WTC11 (cell line): ENCODE results near the gene OLFM4. TPM values are rescaled to one million over a fixed set of nuclear protein-coding genes. Genes with fewer than 3 reads are reported as not detected.

Experiments used
- ATAC-seq: fragments of 200-7000 bp; cut with Tn5 transposase; 2 replicates; pipeline ENCODE4 v1.10.0; 2021; ENCODE audit warnings: mild to moderate bottlenecking, moderate library complexity
- CTCF ChIA-PET: fragments of 300-600 bp; sonication (Branson Sonifier 250); formaldehyde crosslinking; loops from one replicate; lab custom pipeline; 2021; ENCODE audit warnings: antibody characterized with exemption; lab: Charles Lee
- POLR2A ChIA-PET: fragments of 350-600 bp; sonication (Branson Sonifier 250); formaldehyde crosslinking; loops from one replicate; lab custom pipeline; 2021; ENCODE audit warnings: antibody characterized with exemption; lab: Charles Lee
- DNase-seq: peaks from one replicate; pipeline ENCODE4 v3.0.0; 2021; ENCODE audit warnings: low spot score
- H3K27ac Mint-ChIP-seq: 2 replicates; pipeline ENCODE4 v1.8.0; 2021; ENCODE audit warnings: mixed read lengths
- H3K27me3 Mint-ChIP-seq: 2 replicates; pipeline ENCODE4 v1.8.0; 2021; ENCODE audit warnings: low read depth, mild to moderate bottlenecking, moderate library complexity, mixed read lengths
- H3K36me3 Mint-ChIP-seq: 2 replicates; pipeline ENCODE4 v1.8.0; 2021; ENCODE audit warnings: mixed read lengths
- H3K4me1 Mint-ChIP-seq: 2 replicates; pipeline ENCODE4 v1.8.0; 2022; ENCODE audit warnings: mixed read lengths
- H3K4me3 Mint-ChIP-seq: 2 replicates; pipeline ENCODE4 v1.8.0; 2021; ENCODE audit warnings: mild to moderate bottlenecking, moderate library complexity, mixed read lengths
- H3K9me3 Mint-ChIP-seq: 2 replicates; pipeline ENCODE4 v1.8.0; 2021; ENCODE audit warnings: mixed read lengths
- ATF2 ChIP-seq: sonication (generic); formaldehyde crosslinking; IDR thresholded peaks from 2 replicates; pipeline ENCODE4 v1.8.1; 2022; ENCODE audit warnings: low read depth, missing genetic modification reagents, borderline replicate concordance
- ATF6 ChIP-seq: sonication (generic); formaldehyde crosslinking; IDR thresholded peaks from 2 replicates; pipeline ENCODE4 v1.8.1; 2023; ENCODE audit warnings: mild to moderate bottlenecking, missing genetic modification reagents
- HMGXB4 ChIP-seq: sonication (generic); formaldehyde crosslinking; IDR thresholded peaks from 2 replicates; pipeline ENCODE4 v1.8.1; 2023; ENCODE audit warnings: mild to moderate bottlenecking, moderate library complexity, missing genetic modification reagents
- KAT7 ChIP-seq: sonication (generic); formaldehyde crosslinking; IDR thresholded peaks from 2 replicates; pipeline ENCODE4 v1.8.1; 2023; ENCODE audit warnings: missing genetic modification reagents, mild to moderate bottlenecking, borderline replicate concordance
- NR2C2 ChIP-seq: sonication (generic); formaldehyde crosslinking; IDR thresholded peaks from 2 replicates; pipeline ENCODE4 v1.8.0; 2022; ENCODE audit warnings: mild to moderate bottlenecking, missing genetic modification reagents
- NR3C1 ChIP-seq: sonication (generic); formaldehyde crosslinking; conservative IDR thresholded peaks from 2 replicates; pipeline ENCODE4 v1.8.1; 2023; ENCODE audit warnings: low read depth, mild to moderate bottlenecking, missing genetic modification reagents
- OVOL2 ChIP-seq: fragments of 250-450 bp; sonication (Bioruptor Pico); IDR thresholded peaks from 2 replicates; pipeline ENCODE4 v1.9.0; 2021; ENCODE audit warnings: mild to moderate bottlenecking, borderline replicate concordance
- PRRX2 ChIP-seq: fragments of 250-450 bp; sonication (Bioruptor Pico); IDR thresholded peaks from 2 replicates; pipeline ENCODE4 v1.8.0; 2021; ENCODE audit warnings: mild to moderate bottlenecking
- SMAD4 ChIP-seq: sonication (generic); formaldehyde crosslinking; IDR thresholded peaks from 2 replicates; pipeline ENCODE4 v1.8.0; 2022; ENCODE audit warnings: mild to moderate bottlenecking, missing genetic modification reagents
- TCF7 ChIP-seq: sonication (generic); formaldehyde crosslinking; IDR thresholded peaks from 2 replicates; pipeline ENCODE4 v1.8.0; 2022; ENCODE audit warnings: mild to moderate bottlenecking, low read depth, missing genetic modification reagents, moderate library complexity
- ZBTB21 ChIP-seq: sonication (generic); formaldehyde crosslinking; IDR thresholded peaks from 2 replicates; pipeline ENCODE4 v1.8.1; 2023; ENCODE audit warnings: mild to moderate bottlenecking, missing genetic modification reagents, borderline replicate concordance
- ZNF263 ChIP-seq: sonication (generic); formaldehyde crosslinking; IDR thresholded peaks from 2 replicates; pipeline ENCODE4 v1.8.1; 2022; ENCODE audit warnings: low read depth, mild to moderate bottlenecking, moderate library complexity, missing genetic modification reagents
- ZNF281 ChIP-seq: sonication (generic); formaldehyde crosslinking; IDR thresholded peaks from 2 replicates; pipeline ENCODE4 v1.8.0; 2023; ENCODE audit warnings: mild to moderate bottlenecking, missing genetic modification reagents
- total RNA-seq: library from RNA; stranded (reverse); gene quantifications from 3 replicates; pipeline ENCODE4 v1.2.3, GENCODE V29; 2021
- TF ChIP-seq, protein P1 (sequence below): sonication (generic); formaldehyde crosslinking; IDR thresholded peaks from 2 replicates; pipeline ENCODE4 v1.8.0; 2022; ENCODE audit warnings: mild to moderate bottlenecking, missing genetic modification reagents
- TF ChIP-seq, protein P2 (sequence below): sonication (generic); formaldehyde crosslinking; IDR thresholded peaks from 2 replicates; pipeline ENCODE4 v1.8.1; 2022; ENCODE audit warnings: low read depth, mild to moderate bottlenecking, moderate library complexity, missing genetic modification reagents, borderline replicate concordance
- TF ChIP-seq, protein P3 (sequence below): sonication (generic); formaldehyde crosslinking; IDR thresholded peaks from 2 replicates; pipeline ENCODE4 v1.8.0; 2022; ENCODE audit warnings: mild to moderate bottlenecking, missing genetic modification reagents

Gene OLFM4
- total RNA-seq, 1 experiment from 2014 or later = 0.17 TPM

GRCh38 chr13:53089951-53090350 lies 61.3 kb downstream of the OLFM4 start:
- DNase-seq (no peak), ATAC-seq (no peak)
- Mint-ChIP-seq H3K27ac (no peak overlapping the region), H3K27me3 (0 out of 2 replicates have a peak, but pooled peaks cover 2% of the 10 kb centered on the region), H3K4me3 (no peak overlapping the region), H3K4me1 (peaks cover 4% of the 10 kb centered on the region; the same call in 1 of the 2 replicates), H3K36me3 (peaks cover 10% of the 10 kb centered on the region), H3K9me3 (peaks cover 22% of the 10 kb centered on the region)
- ChIA-PET CTCF (no interaction called here), POLR2A (no interaction called here)
- TF ChIP-seq TCF7 (CRISPR knock-in tag) (no peak), NR3C1 (CRISPR knock-in tag) (no peak), PRRX2 (no peak), HMGXB4 (no peak), ATF2 (no peak), ZNF281 (CRISPR knock-in tag) (no peak), ZBTB21 (CRISPR knock-in tag) (no peak), KAT7 (no peak), OVOL2 (CRISPR knock-in tag) (no peak), ZNF263 (CRISPR knock-in tag) (no peak), ATF6 (no peak), NR2C2 (no peak), SMAD4 (no peak)
- TF ChIP-seq, protein P1, sequence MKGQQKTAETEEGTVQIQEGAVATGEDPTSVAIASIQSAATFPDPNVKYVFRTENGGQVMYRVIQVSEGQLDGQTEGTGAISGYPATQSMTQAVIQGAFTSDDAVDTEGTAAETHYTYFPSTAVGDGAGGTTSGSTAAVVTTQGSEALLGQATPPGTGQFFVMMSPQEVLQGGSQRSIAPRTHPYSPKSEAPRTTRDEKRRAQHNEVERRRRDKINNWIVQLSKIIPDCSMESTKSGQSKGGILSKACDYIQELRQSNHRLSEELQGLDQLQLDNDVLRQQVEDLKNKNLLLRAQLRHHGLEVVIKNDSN (CRISPR knock-in tag) = no peak
- TF ChIP-seq, protein P2, sequence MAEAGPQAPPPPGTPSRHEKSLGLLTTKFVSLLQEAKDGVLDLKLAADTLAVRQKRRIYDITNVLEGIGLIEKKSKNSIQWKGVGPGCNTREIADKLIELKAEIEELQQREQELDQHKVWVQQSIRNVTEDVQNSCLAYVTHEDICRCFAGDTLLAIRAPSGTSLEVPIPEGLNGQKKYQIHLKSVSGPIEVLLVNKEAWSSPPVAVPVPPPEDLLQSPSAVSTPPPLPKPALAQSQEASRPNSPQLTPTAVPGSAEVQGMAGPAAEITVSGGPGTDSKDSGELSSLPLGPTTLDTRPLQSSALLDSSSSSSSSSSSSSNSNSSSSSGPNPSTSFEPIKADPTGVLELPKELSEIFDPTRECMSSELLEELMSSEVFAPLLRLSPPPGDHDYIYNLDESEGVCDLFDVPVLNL = no peak
- TF ChIP-seq, protein P3, sequence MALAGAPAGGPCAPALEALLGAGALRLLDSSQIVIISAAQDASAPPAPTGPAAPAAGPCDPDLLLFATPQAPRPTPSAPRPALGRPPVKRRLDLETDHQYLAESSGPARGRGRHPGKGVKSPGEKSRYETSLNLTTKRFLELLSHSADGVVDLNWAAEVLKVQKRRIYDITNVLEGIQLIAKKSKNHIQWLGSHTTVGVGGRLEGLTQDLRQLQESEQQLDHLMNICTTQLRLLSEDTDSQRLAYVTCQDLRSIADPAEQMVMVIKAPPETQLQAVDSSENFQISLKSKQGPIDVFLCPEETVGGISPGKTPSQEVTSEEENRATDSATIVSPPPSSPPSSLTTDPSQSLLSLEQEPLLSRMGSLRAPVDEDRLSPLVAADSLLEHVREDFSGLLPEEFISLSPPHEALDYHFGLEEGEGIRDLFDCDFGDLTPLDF (CRISPR knock-in tag) = no peak
